GM23248 (cell line): ENCODE measurements around the gene DPYSL5. TPM values are rescaled to one million over a fixed set of nuclear protein-coding genes. Genes with fewer than 3 reads are reported as not detected.
A peak's percentile ranks its signal among the peaks of the same experiment; 100 is the strongest.
"Not testable (repeated sequence)": the region's sequence is repeated elsewhere in the genome, so short reads cannot be mapped to it uniquely, and the experiment has no call there.

Experiments
- DNase-seq: peaks from one replicate; pipeline ENCODE4 v3.0.0-alpha.2; 2015
- H2AFZ ChIP-seq: fragments of 200-600 bp; sonication (generic); 2 replicates; pipeline ENCODE4 v1.6.1; 2016; ENCODE audit warnings: antibody characterized with exemption
- H3F3A ChIP-seq: fragments of 200-600 bp; sonication (generic); 2 replicates; pipeline ENCODE4 v1.6.1; 2016; ENCODE audit warnings: mild to moderate bottlenecking, antibody characterized with exemption, mixed run types; ENCODE audit not compliant: insufficient read depth
- H3K27ac ChIP-seq: fragments of 200-600 bp; sonication (generic); 2 replicates; pipeline ENCODE4 v1.5.1; 2016; ENCODE audit warnings: mild to moderate bottlenecking
- H3K27me3 ChIP-seq: fragments of 200-600 bp; sonication (generic); replicated peaks from 2 replicates; pipeline ENCODE4 v1.6.1; 2016; ENCODE audit warnings: mild to moderate bottlenecking; ENCODE audit not compliant: insufficient read depth
- H3K36me3 ChIP-seq: fragments of 200-600 bp; sonication (generic); 2 replicates; pipeline ENCODE4 v1.6.1; 2016; ENCODE audit warnings: low read depth, mild to moderate bottlenecking
- H3K4me1 ChIP-seq: fragments of 200-600 bp; sonication (generic); 2 replicates; pipeline ENCODE4 v1.6.1; 2016; ENCODE audit warnings: mild to moderate bottlenecking; ENCODE audit not compliant: insufficient read depth
- H3K4me2 ChIP-seq: fragments of 200-600 bp; sonication (generic); one replicate; pipeline ENCODE4 v1.6.1; 2016; ENCODE audit warnings: mild to moderate bottlenecking; ENCODE audit not compliant: unreplicated experiment
- H3K4me3 ChIP-seq: fragments of 200-600 bp; sonication (generic); 2 replicates; pipeline ENCODE4 v1.5.1; 2016; ENCODE audit warnings: mild to moderate bottlenecking
- H3K79me2 ChIP-seq: fragments of 200-600 bp; sonication (generic); 2 replicates; pipeline ENCODE4 v1.6.1; 2016; ENCODE audit warnings: mild to moderate bottlenecking; ENCODE audit not compliant: insufficient read depth
- H3K9ac ChIP-seq: fragments of 200-600 bp; sonication (generic); 2 replicates; pipeline ENCODE4 v1.6.1; 2016; ENCODE audit warnings: mild to moderate bottlenecking
- H3K9me2 ChIP-seq: fragments of 200-600 bp; sonication (generic); 2 replicates; pipeline ENCODE4 v1.6.1; 2016; ENCODE audit warnings: mixed run types, mild to moderate bottlenecking, moderate library complexity; ENCODE audit not compliant: insufficient read depth
- H3K9me3 ChIP-seq: fragments of 200-600 bp; sonication (generic); one replicate; pipeline ENCODE4 v1.6.1; 2017; ENCODE audit warnings: low read depth
- H4K20me1 ChIP-seq: fragments of 200-600 bp; sonication (generic); 2 replicates; pipeline ENCODE4 v1.6.0; 2016; ENCODE audit not compliant: insufficient read depth
- EZH2 ChIP-seq: fragments of 200-600 bp; sonication (generic); IDR thresholded peaks from 2 replicates; pipeline ENCODE4 v1.6.1; 2018; ENCODE audit warnings: antibody characterized with exemption, mild to moderate bottlenecking; ENCODE audit not compliant: insufficient read depth, poor library complexity, severe bottlenecking
- EZH2phosphoT487 ChIP-seq: fragments of 200-600 bp; sonication (generic); IDR thresholded peaks from 2 replicates; pipeline ENCODE4 v1.6.1; 2018; ENCODE audit warnings: antibody characterized with exemption, moderate library complexity, mild to moderate bottlenecking, low read depth; ENCODE audit not compliant: insufficient read depth
- WGBS, 2 experiments: methylation state at CpG; one replicate each; pipeline ENCODE4 v1.1.6; 2015 to 2017; ENCODE audit warnings: low lambda C conversion rate in 2 of 2, low coverage in 1 of 2; ENCODE audit errors: missing lambda C conversion rate in 2 of 2; 5-methylcytosine and 5-hydroxymethylcytosine counted together
- in situ Hi-C: fragments of 300-500 bp; cut with MboI; formaldehyde crosslinking; loops from 2 replicates; pipeline ENCODE4 v1.15.0; 2020
- polyA plus RNA-seq: library from polyadenylated mRNA; unstranded; fragments of >200 nt; fragmentation: Nextera tagmentation; extraction: Ambion mirVana; gene quantifications from 2 replicates; pipeline ENCODE4 v1.2.1, GENCODE V29; 2016
- total RNA-seq: library from RNA; depleted of rRNA; stranded (reverse); fragments of >200 nt; shearing (Covaris generic); gene quantifications from 2 replicates; pipeline ENCODE4 v1.2.3, GENCODE V29; 2014

DPYSL5 gene
- total and polyA plus RNA-seq, 2 experiments from 2014 or later: not detected

DNA sequence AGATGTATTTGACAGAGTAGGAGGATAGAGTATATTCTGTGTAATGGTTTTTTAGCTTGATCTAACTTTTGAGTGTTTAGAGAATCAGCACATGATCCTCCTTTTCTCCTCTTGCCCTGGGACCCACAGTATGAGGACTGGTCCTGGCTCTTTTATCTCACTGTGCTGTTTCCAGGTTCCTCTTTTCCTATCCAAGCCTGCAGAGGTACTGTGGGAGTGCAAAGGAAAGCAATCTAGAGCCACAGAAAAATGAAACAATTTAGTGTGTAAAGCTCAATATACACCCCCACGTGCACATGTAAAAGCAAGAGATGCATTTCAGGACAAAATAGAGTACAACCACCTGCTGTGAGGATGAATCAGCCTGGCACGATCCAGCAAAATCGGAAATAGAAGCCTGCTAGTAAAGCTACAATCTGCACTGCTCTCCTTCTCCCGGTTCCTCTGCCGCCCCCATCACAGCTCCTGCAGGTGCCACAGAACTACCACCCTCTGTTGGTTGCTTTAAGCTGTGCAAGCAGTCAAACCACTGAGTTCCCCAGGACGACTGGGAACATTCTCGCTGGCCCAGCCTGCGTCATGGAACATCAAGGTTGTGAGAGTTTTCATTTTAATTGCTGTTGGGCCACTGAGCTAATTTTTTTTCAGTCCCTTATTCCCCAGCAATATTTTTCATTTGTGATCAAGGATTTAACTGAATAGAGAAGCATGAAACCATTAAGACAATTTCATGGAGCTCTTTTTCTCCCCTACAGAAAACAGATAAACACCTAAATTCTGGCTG lies 74.7 kb downstream of the DPYSL5 start:
- TF ChIP-seq EZH2 (no peak), EZH2phosphoT487 (no peak)

DNA sequence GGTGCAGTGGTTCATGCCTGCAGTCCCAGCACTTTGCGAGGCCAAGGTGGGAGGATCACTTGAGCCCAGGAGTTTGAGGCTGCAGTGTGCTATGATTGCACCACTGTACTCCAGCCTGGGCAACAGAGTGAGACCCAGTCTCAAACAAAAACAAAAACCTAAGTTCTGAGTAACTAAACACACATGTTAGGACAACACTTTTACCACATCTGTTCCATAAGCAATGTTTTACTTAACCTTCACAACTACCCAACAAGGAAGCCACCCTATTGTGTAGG lies 75.2 kb downstream of the DPYSL5 start:
- in situ Hi-C loops, H3K9me3 ChIP-seq, DNase-seq, H3K9ac ChIP-seq, H3K36me3 ChIP-seq, H4K20me1 ChIP-seq, H3K4me2 ChIP-seq, H3K4me3 ChIP-seq, H3F3A ChIP-seq, H3K79me2 ChIP-seq, H3K27ac ChIP-seq, H2AFZ ChIP-seq, H3K4me1 ChIP-seq, H3K9me2 ChIP-seq: not testable (repeated sequence)
- H3K27me3 ChIP-seq: peaks cover 50% of the 10 kb centered on the region
- 38 to 39% methylated on average over 1 of the region's 1 CpG for WGBS, 2 experiments

More for the DNA sequence above, 74.7 kb downstream of the DPYSL5 start:
- H3K4me3 ChIP-seq: no peak overlapping the region
- H3K9ac ChIP-seq: no peak overlapping the region
- H3K27ac ChIP-seq: no peak overlapping the region
- H3K4me2 ChIP-seq: no peak overlapping the region
- no peaks in the 10 kb centered on the region for H3F3A ChIP-seq
- H3K27me3 ChIP-seq: peaks cover 45% of the 10 kb centered on the region
- WGBS, 2 experiments: 14 to 19% methylated on average over 8 of the region's 8 CpGs
- no peaks in the 10 kb centered on the region for H3K9me2 ChIP-seq
- no peaks in the 10 kb centered on the region for H3K36me3 ChIP-seq
- peak; percentile 64 for DNase-seq
- no peaks in the 10 kb centered on the region for H3K9me3 ChIP-seq
- H3K4me1 ChIP-seq: no peaks in the 10 kb centered on the region
- no peaks in the 10 kb centered on the region for H4K20me1 ChIP-seq
- in situ Hi-C loops: no loop called here
- no peaks in the 10 kb centered on the region for H3K79me2 ChIP-seq
- no peak overlapping the region for H2AFZ ChIP-seq

DNA sequence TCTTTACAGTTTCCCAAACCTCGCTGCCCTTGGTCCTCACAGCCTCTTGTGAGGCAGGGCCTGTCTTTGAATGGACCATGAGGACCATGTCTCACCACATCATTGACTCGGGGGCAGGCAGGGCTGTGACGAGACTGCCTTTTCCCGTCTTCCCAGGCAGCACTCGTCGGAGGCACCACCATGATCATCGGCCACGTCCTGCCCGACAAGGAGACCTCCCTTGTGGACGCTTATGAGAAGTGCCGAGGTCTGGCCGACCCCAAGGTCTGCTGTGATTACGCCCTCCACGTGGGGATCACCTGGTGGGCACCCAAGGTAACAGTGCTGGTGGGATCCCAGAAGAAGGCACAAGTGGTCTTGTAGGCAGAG lies 76.8 kb downstream of the DPYSL5 start:
- H3K4me2 ChIP-seq: no peak overlapping the region
- no peaks in the 10 kb centered on the region for H3K36me3 ChIP-seq
- TF ChIP-seq EZH2 (no peak), EZH2phosphoT487 (no peak)
- H3K79me2 ChIP-seq: no peaks in the 10 kb centered on the region
- in situ Hi-C loops: no loop called here
- H3K27ac ChIP-seq: no peak overlapping the region
- WGBS, 2 experiments: 75 to 79% methylated on average over 14 of the region's 14 CpGs
- H3K9me2 ChIP-seq: no peaks in the 10 kb centered on the region
- DNase-seq: no peak
- H4K20me1 ChIP-seq: no peaks in the 10 kb centered on the region
- no peak overlapping the region for H3K9ac ChIP-seq
- H3K4me3 ChIP-seq: no peak overlapping the region
- H3F3A ChIP-seq: no peaks in the 10 kb centered on the region
- H3K9me3 ChIP-seq: no peaks in the 10 kb centered on the region
- peaks cover 46% of the 10 kb centered on the region for H3K27me3 ChIP-seq
- no peak overlapping the region for H2AFZ ChIP-seq
- H3K4me1 ChIP-seq: no peaks in the 10 kb centered on the region

DNA sequence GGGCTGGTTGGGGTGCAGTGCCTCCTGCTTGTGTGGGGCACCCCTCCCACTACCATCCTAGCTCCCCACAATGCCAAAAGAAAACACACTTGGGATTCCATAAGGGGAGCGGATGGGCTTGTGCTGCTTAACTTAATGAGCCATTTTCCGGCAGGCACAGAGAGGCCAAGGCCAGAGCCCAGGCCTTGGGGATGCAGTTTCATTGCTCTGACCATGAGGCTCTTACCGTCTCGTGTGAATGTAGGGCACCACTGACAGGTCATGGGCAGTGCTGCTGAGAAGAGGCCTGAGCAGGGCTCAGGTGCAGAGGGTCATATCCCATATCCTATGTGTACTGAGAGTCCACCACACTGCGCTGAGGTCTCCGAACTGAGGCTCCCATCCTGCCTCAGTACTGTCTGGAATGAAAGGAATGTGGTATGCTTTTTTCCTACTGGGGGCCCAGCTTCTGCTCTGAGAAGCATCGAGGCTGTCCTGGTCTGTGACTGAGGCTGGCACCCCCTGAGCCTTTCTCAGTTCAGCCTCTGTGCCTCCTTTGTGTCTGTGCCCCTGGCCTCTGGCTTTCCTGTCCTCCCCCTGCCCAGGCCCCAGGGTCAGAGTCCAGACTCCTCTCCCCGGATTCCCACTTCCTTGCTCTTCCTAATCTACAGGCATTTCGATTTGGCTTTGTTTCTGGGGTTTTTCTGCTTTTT lies 77.3 kb downstream of the DPYSL5 start:
- in situ Hi-C loops: no loop called here

More for the DNA sequence above, 77.3 kb downstream of the DPYSL5 start:
- DNase-seq: no peak
- peaks cover 43% of the 10 kb centered on the region for H3K27me3 ChIP-seq
- no peaks in the 10 kb centered on the region for H3K36me3 ChIP-seq
- no peaks in the 10 kb centered on the region for H4K20me1 ChIP-seq
- no peak overlapping the region for H3K27ac ChIP-seq
- no peaks in the 10 kb centered on the region for H3K9me2 ChIP-seq
- no peaks in the 10 kb centered on the region for H3K4me1 ChIP-seq
- H3K9ac ChIP-seq: no peak overlapping the region
- H3F3A ChIP-seq: no peaks in the 10 kb centered on the region
- H3K4me2 ChIP-seq: no peak overlapping the region
- H3K9me3 ChIP-seq: no peaks in the 10 kb centered on the region
- no peak overlapping the region for H3K4me3 ChIP-seq
- 48 to 54% methylated on average over 9 of the region's 9 CpGs for WGBS, 2 experiments
- H3K79me2 ChIP-seq: no peaks in the 10 kb centered on the region
- TF ChIP-seq EZH2: no peak
- H2AFZ ChIP-seq: no peak overlapping the region
